Ectodermal cell (in vitro differentiated cells): ENCODE measurements around the gene WDR5. TPM values are rescaled to one million over a fixed set of nuclear protein-coding genes. Genes with fewer than 3 reads are reported as not detected.
A peak's percentile ranks its signal among the peaks of the same experiment; 100 is the strongest.
"Not testable (repeated sequence)": the region's sequence is repeated elsewhere in the genome, so short reads cannot be mapped to it uniquely, and the experiment has no call there.

Experiments
- H3K27ac ChIP-seq: 2 replicates; pipeline ENCODE4 v1.7.0; 2013; ENCODE audit warnings: mild to moderate bottlenecking, low read depth, low read length; ENCODE audit not compliant: insufficient read depth, poor library complexity, severe bottlenecking
- H3K27me3 ChIP-seq: 2 replicates; pipeline ENCODE4 v1.7.0; 2013; ENCODE audit warnings: mild to moderate bottlenecking, low read length; ENCODE audit not compliant: insufficient read depth, control insufficient read depth, poor library complexity, severe bottlenecking
- H3K36me3 ChIP-seq: one replicate; pipeline ENCODE4 v1.7.0; 2013; ENCODE audit warnings: low read length; ENCODE audit not compliant: control insufficient read depth, insufficient read depth
- H3K4me1 ChIP-seq: one replicate; pipeline ENCODE4 v1.7.0; 2013; ENCODE audit warnings: low read length; ENCODE audit not compliant: control insufficient read depth, insufficient read depth
- H3K4me3 ChIP-seq: 2 replicates; pipeline ENCODE4 v1.7.0; 2013; ENCODE audit warnings: low read depth, low read length, control low read depth; ENCODE audit not compliant: insufficient read depth
- H3K9me3 ChIP-seq: 2 replicates; pipeline ENCODE4 v1.7.0; 2013; ENCODE audit warnings: mild to moderate bottlenecking, low read length, moderate library complexity; ENCODE audit not compliant: control insufficient read depth
- WGBS, 2 experiments: methylation state at CpG; one replicate each; pipeline ENCODE4 v1.1.7; 2013; ENCODE audit warnings: missing lambda C conversion rate in 2 of 2; 5-methylcytosine and 5-hydroxymethylcytosine counted together
- polyA plus RNA-seq, 4 experiments: library from polyadenylated mRNA; stranded (reverse); fragments of 50-300 nt; gene quantifications; one replicate each; pipeline ENCODE4 v1.2.3, GENCODE V29; 2013

The WDR5 gene
- polyA plus RNA-seq (2013, experiment 1 of 4): 56.5 TPM
- 57.0 TPM for polyA plus RNA-seq (2013, experiment 2 of 4)
- 43.0 TPM for polyA plus RNA-seq (2013, experiment 3 of 4)
- 45.8 TPM for polyA plus RNA-seq (2013, experiment 4 of 4)

GRCh38 chr9:134135343-134136117 is at the start of gene WDR5:
WDR5 (plus strand) TSS chr9:134136082; CDS start chr9:134139878, 3,796 bp downstream.
- Histone ChIP-seq H3K9me3 (no peaks in the 10 kb centered on the region), H3K27me3 (no peaks in the 10 kb centered on the region), H3K36me3 (peaks cover 6% of the 10 kb centered on the region), H3K27ac (peak within 1 kb of the TSS; percentile 85), H3K4me1 (peaks cover 23% of the 10 kb centered on the region), H3K4me3 (peak within 1 kb of the TSS; percentile 93)
- WGBS, 2 experiments: 0% methylated on average over 81 of the region's 81 CpGs

- no peaks in the 10 kb centered on the region for H3K9me3 ChIP-seq
- H3K27me3 ChIP-seq: no peaks in the 10 kb centered on the region
- no peaks in the 10 kb centered on the region for H3K36me3 ChIP-seq
- WGBS, 2 experiments: 90 to 91% methylated on average over 14 of the region's 14 CpGs
- H3K4me3 ChIP-seq: no peak overlapping the region
- H3K4me1 ChIP-seq: no peaks in the 10 kb centered on the region
- H3K27ac ChIP-seq: no peak overlapping the region
Measured at GRCh38 chr9:134088063-134088725, 47.7 kb upstream of the WDR5 start.

- H3K27ac ChIP-seq: no peak overlapping the region
- H3K9me3 ChIP-seq: no peaks in the 10 kb centered on the region
- no peaks in the 10 kb centered on the region for H3K36me3 ChIP-seq
- no peaks in the 10 kb centered on the region for H3K4me1 ChIP-seq
- H3K4me3 ChIP-seq: no peak overlapping the region
- WGBS, 2 experiments: 91 to 93% methylated on average over 4 of the region's 4 CpGs
- no peaks in the 10 kb centered on the region for H3K27me3 ChIP-seq
Measured at GRCh38 chr9:134089972-134090371, 45.9 kb upstream of the WDR5 start.

GRCh38 chr9:134099123-134099761 is 36.6 kb upstream of the WDR5 start:
- WGBS, 2 experiments: 56 to 60% methylated on average over 13 of the region's 13 CpGs
- Histone ChIP-seq H3K27me3 (peaks cover 3% of the 10 kb centered on the region), H3K4me3 (no peak overlapping the region), H3K27ac (no peak overlapping the region), H3K9me3 (no peaks in the 10 kb centered on the region), H3K36me3 (no peaks in the 10 kb centered on the region), H3K4me1 (no peaks in the 10 kb centered on the region)

GRCh38 chr9:134100040-134100439 is 35.8 kb upstream of the WDR5 start:
- 91% methylated on average over 5 of the region's 5 CpGs for WGBS, 2 experiments
- Histone ChIP-seq H3K36me3 (no peaks in the 10 kb centered on the region), H3K27ac (no peak overlapping the region), H3K9me3 (no peaks in the 10 kb centered on the region), H3K4me1 (no peaks in the 10 kb centered on the region), H3K4me3 (no peak overlapping the region), H3K27me3 (peaks cover 3% of the 10 kb centered on the region)

- WGBS, 2 experiments: 87 to 92% methylated on average over 6 of the region's 6 CpGs
- H3K27me3 ChIP-seq: not testable (repeated sequence)
Measured at GRCh38 chr9:134101133-134101532, 34.7 kb upstream of the WDR5 start.

GRCh38 chr9:134101623-134102149 is 34.2 kb upstream of the WDR5 start:
- H3K4me3 ChIP-seq: no peak overlapping the region

More at GRCh38 chr9:134101133-134101532, 34.7 kb upstream of the WDR5 start:
- H3K4me3 ChIP-seq, H3K4me1 ChIP-seq, H3K27ac ChIP-seq, H3K9me3 ChIP-seq, H3K36me3 ChIP-seq: not testable (repeated sequence)

GRCh38 chr9:134103391-134103998 is 32.4 kb upstream of the WDR5 start:
- WGBS, 2 experiments: 69 to 72% methylated on average over 5 of the region's 5 CpGs
- Histone ChIP-seq H3K27ac (no peak overlapping the region), H3K9me3 (no peaks in the 10 kb centered on the region), H3K4me3 (no peak overlapping the region), H3K4me1 (no peaks in the 10 kb centered on the region), H3K36me3 (no peaks in the 10 kb centered on the region), H3K27me3 (peaks cover 3% of the 10 kb centered on the region)

More at GRCh38 chr9:134101623-134102149, 34.2 kb upstream of the WDR5 start:
- H3K9me3 ChIP-seq: no peaks in the 10 kb centered on the region
- H3K36me3 ChIP-seq: no peaks in the 10 kb centered on the region
- WGBS, 2 experiments: 88% methylated on average over 11 of the region's 11 CpGs
- H3K27me3 ChIP-seq: peaks cover 3% of the 10 kb centered on the region
- no peak overlapping the region for H3K27ac ChIP-seq
- H3K4me1 ChIP-seq: no peaks in the 10 kb centered on the region

- no peak overlapping the region for H3K27ac ChIP-seq
- no peaks in the 10 kb centered on the region for H3K27me3 ChIP-seq
- H3K36me3 ChIP-seq: no peaks in the 10 kb centered on the region
- H3K4me1 ChIP-seq: no peaks in the 10 kb centered on the region
- no peak overlapping the region for H3K4me3 ChIP-seq
- no peaks in the 10 kb centered on the region for H3K9me3 ChIP-seq
- 87 to 88% methylated on average over 9 of the region's 9 CpGs for WGBS, 2 experiments
Measured at GRCh38 chr9:134111064-134111463, 24.8 kb upstream of the WDR5 start.
